HFFc6 (cell line): Measurements from ENCODE around the gene UAP1. TPM values are rescaled to one million over a fixed set of nuclear protein-coding genes. Genes with fewer than 3 reads are reported as not detected.
A peak's percentile ranks its signal among the peaks of the same experiment; 100 is the strongest.

ENCODE experiments used
- DNase-seq: peaks from one replicate; pipeline ENCODE4 v3.0.0-alpha.2; 2018
- H3K27ac Mint-ChIP-seq: 2 replicates; pipeline ENCODE4 v1.8.0; 2020; ENCODE audit warnings: mild to moderate bottlenecking, mixed read lengths
- H3K27me3 Mint-ChIP-seq: 2 replicates; pipeline ENCODE4 v1.8.0; 2021; ENCODE audit warnings: mild to moderate bottlenecking, moderate library complexity, mixed read lengths; ENCODE audit not compliant: insufficient read depth
- H3K36me3 Mint-ChIP-seq: 2 replicates; pipeline ENCODE4 v1.8.0; 2021; ENCODE audit warnings: low read depth, mixed read lengths
- H3K4me1 Mint-ChIP-seq: 2 replicates; pipeline ENCODE4 v1.8.0; 2020; ENCODE audit warnings: low read depth, mixed read lengths
- H3K4me3 Mint-ChIP-seq: 2 replicates; pipeline ENCODE4 v1.8.0; 2020; ENCODE audit warnings: mild to moderate bottlenecking, moderate library complexity, mixed read lengths
- H3K9me3 Mint-ChIP-seq: 2 replicates; pipeline ENCODE4 v1.8.0; 2020; ENCODE audit warnings: mild to moderate bottlenecking, mixed read lengths
- total RNA-seq, 6 experiments: library from RNA; stranded (reverse); fragmentation: NEBNext Ultra II Directional; extraction: Animal tissue kit (Norgen Biotek cat#: 25700); gene quantifications; 2 replicates in 1 of 6; 3 replicates in 5 of 6; pipeline ENCODE4 v1.2.3, GENCODE V29; 2021
- TF ChIP-seq, protein P1 (sequence below): fragments of 200-600 bp; sonication (generic); IDR thresholded peaks from 2 replicates; pipeline ENCODE4 v1.5.0; 2021; ENCODE audit warnings: antibody characterized with exemption, mild to moderate bottlenecking

UAP1 gene
- total RNA-seq, 6 experiments from 2014 or later = 105 to 192 (median 117) TPM

DNA sequence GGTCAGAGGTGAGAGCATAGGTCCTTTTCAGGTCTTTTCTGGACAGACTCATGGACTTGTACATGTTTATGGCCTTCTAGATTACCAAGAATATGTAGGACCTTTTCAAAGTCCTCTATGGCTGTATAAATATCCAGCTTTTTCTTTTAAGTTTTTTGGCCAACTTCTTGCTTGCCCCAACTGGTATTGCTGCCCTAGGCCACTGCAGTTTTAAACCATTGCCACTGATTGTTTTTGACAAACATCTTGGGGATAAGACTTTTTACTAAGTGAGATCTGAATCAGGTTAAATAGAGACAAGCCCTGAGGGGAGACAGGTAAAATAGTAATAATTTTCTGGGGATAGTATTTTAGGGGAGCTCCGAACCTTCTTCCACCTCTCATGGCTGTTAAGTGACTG is 56.0 kb downstream of the UAP1 start:
- TF ChIP-seq, protein P1, sequence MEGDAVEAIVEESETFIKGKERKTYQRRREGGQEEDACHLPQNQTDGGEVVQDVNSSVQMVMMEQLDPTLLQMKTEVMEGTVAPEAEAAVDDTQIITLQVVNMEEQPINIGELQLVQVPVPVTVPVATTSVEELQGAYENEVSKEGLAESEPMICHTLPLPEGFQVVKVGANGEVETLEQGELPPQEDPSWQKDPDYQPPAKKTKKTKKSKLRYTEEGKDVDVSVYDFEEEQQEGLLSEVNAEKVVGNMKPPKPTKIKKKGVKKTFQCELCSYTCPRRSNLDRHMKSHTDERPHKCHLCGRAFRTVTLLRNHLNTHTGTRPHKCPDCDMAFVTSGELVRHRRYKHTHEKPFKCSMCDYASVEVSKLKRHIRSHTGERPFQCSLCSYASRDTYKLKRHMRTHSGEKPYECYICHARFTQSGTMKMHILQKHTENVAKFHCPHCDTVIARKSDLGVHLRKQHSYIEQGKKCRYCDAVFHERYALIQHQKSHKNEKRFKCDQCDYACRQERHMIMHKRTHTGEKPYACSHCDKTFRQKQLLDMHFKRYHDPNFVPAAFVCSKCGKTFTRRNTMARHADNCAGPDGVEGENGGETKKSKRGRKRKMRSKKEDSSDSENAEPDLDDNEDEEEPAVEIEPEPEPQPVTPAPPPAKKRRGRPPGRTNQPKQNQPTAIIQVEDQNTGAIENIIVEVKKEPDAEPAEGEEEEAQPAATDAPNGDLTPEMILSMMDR = no peak
- H3K4me3 Mint-ChIP-seq = no peak overlapping the region
- H3K36me3 Mint-ChIP-seq = peaks cover 32% of the 10 kb centered on the region
- peaks cover 27% of the 10 kb centered on the region for H3K4me1 Mint-ChIP-seq
- no peaks in the 10 kb centered on the region; the same call in 1 of the 2 replicates for H3K27me3 Mint-ChIP-seq
- DNase-seq = no peak
- peaks cover 14% of the 10 kb centered on the region for H3K9me3 Mint-ChIP-seq
- no peak overlapping the region for H3K27ac Mint-ChIP-seq

DNA sequence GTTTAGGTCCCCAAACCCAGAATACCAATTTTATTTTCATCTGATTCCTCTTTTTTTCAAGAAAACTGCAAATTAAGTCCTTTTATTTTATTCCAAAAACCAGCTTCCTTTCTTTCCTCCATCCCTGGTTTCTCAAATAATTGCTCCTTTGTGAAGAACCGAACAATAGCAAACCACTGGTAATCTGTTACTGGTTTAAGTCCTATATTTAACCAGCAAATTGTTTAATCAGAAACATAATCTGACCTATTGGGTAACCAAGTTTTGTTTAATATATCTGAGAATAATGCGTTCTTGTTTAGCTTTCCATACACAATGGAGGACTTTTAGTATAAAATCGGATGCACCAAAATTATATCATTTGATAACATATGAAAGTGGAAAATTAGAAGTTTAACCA is 57.6 kb downstream of the UAP1 start:
- DNase-seq = no peak
- H3K27me3 Mint-ChIP-seq = no peaks in the 10 kb centered on the region; the same call in 1 of the 2 replicates
- no peak overlapping the region for H3K27ac Mint-ChIP-seq
- peaks cover 11% of the 10 kb centered on the region for H3K4me1 Mint-ChIP-seq
- H3K4me3 Mint-ChIP-seq = no peak overlapping the region
- H3K9me3 Mint-ChIP-seq = peaks cover 14% of the 10 kb centered on the region
- TF ChIP-seq, protein P1 = no peak
- peaks cover 32% of the 10 kb centered on the region for H3K36me3 Mint-ChIP-seq

DNA sequence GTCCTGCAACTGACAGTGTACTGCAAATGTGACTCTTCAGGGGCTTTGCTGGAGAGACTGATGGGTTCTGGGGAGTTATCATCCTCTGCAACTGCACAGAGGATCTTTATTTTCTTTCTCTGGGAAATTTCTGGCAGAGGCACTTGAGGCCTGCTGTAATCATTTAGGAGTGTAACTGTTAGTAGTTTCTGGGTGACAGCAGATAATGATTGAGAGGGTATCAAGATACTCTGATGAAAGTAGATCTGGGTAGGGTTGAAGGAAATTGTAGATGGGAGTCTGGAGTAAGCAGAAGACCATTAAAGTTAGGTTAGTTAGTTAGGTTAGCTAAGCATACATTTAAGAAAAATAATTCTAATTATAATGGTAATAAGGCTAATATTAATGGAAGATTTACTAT is 59.7 kb downstream of the UAP1 start:
- Mint-ChIP-seq H3K9me3 (peaks cover 14% of the 10 kb centered on the region), H3K27ac (no peak overlapping the region), H3K36me3 (peaks cover 23% of the 10 kb centered on the region), H3K4me1 (peaks cover 6% of the 10 kb centered on the region), H3K27me3 (no peaks in the 10 kb centered on the region; the same call in 1 of the 2 replicates), H3K4me3 (no peak overlapping the region)
- no peak for DNase-seq
- TF ChIP-seq, protein P1 = no peak

DNA sequence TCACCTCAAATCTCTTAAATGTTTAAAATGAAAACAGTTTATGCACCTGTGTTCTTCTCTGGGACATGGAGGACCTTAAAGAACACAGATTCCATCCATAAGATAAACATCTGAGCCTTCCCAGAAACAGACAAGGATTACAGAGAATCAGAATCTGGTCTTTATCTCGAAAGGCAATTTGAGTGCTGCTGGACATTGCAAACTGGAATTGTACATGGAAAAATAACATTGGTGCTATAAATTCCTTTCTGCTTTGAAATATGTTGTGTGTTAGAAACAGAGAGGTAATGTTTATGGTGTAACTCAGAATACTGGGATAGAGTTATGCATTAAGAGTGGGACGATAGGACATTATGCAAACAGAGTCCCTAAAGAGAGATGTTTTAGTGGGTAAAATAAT is 64.2 kb downstream of the UAP1 start:
- H3K27ac Mint-ChIP-seq = no peak overlapping the region
- no peak for DNase-seq
- no peaks in the 10 kb centered on the region for H3K36me3 Mint-ChIP-seq
- peaks cover 46% of the 10 kb centered on the region for H3K4me1 Mint-ChIP-seq
- H3K27me3 Mint-ChIP-seq = no peaks in the 10 kb centered on the region; the same call in 1 of the 2 replicates
- no peak overlapping the region for H3K4me3 Mint-ChIP-seq
- no peaks in the 10 kb centered on the region for H3K9me3 Mint-ChIP-seq
- TF ChIP-seq, protein P1 = no peak

DNA sequence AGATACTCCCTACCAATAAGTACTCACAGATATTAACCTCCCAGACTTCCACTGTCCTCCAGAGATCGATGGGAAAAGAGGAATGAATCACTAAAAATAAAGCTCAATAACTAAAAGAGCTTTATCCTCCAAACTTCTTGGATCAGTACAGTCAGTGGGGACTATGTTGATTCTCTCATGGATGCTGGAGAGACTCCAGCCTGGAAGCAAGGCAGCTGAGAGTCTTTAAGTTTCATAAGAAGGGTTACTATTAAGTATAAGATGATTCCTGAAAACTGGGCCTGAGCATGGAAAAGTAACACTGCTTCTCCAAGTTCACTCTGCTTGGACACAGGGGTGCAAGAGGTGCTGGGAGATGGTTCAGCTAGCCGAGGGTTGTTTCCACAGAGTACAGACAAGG is 64.6 kb downstream of the UAP1 start:
- H3K27me3 Mint-ChIP-seq = no peaks in the 10 kb centered on the region; the same call in 1 of the 2 replicates
- peak overlapping the region; percentile 51 for H3K4me3 Mint-ChIP-seq
- H3K9me3 Mint-ChIP-seq = no peaks in the 10 kb centered on the region
- H3K36me3 Mint-ChIP-seq = no peaks in the 10 kb centered on the region
- DNase-seq = no peak
- H3K27ac Mint-ChIP-seq = peak overlapping the region; percentile 62
- TF ChIP-seq, protein P1 = no peak
- peaks cover 51% of the 10 kb centered on the region for H3K4me1 Mint-ChIP-seq

DNA sequence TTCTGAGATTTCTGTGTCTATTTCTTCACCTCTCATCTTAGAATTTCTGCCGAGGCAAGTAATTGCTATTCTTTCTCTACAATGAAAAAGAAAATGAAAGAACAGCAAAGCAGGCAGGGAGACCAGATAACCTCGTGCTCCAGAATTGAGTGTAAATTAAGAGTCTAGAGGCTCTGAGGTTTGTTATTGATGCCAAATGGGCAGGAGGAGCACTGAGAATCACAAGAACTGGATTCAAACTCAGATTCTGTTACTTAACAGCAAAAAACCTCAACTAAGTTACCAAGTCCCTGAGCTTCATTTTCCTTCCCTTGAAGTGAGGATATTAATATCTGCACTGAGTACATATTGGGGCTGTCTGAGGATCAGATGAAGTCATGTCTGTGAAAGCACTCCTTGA is 65.2 kb downstream of the UAP1 start:
- peak overlapping the region; percentile 51 for H3K4me3 Mint-ChIP-seq
- H3K9me3 Mint-ChIP-seq = no peaks in the 10 kb centered on the region
- H3K4me1 Mint-ChIP-seq = peaks cover 57% of the 10 kb centered on the region
- no peaks in the 10 kb centered on the region; the same call in 1 of the 2 replicates for H3K27me3 Mint-ChIP-seq
- TF ChIP-seq, protein P1 = no peak
- no peaks in the 10 kb centered on the region for H3K36me3 Mint-ChIP-seq
- no peak for DNase-seq
- H3K27ac Mint-ChIP-seq = peak overlapping the region; percentile 10; the same call in 1 of the 2 replicates
